WTC11 (cell line): ENCODE data around the gene SLC24A4. TPM values are rescaled to one million over a fixed set of nuclear protein-coding genes. Genes with fewer than 3 reads are reported as not detected.

Experiments used
- ATAC-seq: fragments of 200-7000 bp; cut with Tn5 transposase; 2 replicates; pipeline ENCODE4 v1.10.0; 2021; ENCODE audit warnings: mild to moderate bottlenecking, moderate library complexity
- CTCF ChIA-PET: fragments of 300-600 bp; sonication (Branson Sonifier 250); formaldehyde crosslinking; loops from one replicate; lab custom pipeline; 2021; ENCODE audit warnings: antibody characterized with exemption; lab: Charles Lee
- POLR2A ChIA-PET: fragments of 350-600 bp; sonication (Branson Sonifier 250); formaldehyde crosslinking; loops from one replicate; lab custom pipeline; 2021; ENCODE audit warnings: antibody characterized with exemption; lab: Charles Lee
- DNase-seq: peaks from one replicate; pipeline ENCODE4 v3.0.0; 2021; ENCODE audit warnings: low spot score
- H3K27ac Mint-ChIP-seq: 2 replicates; pipeline ENCODE4 v1.8.0; 2021; ENCODE audit warnings: mixed read lengths
- H3K27me3 Mint-ChIP-seq: 2 replicates; pipeline ENCODE4 v1.8.0; 2021; ENCODE audit warnings: low read depth, mild to moderate bottlenecking, moderate library complexity, mixed read lengths
- H3K36me3 Mint-ChIP-seq: 2 replicates; pipeline ENCODE4 v1.8.0; 2021; ENCODE audit warnings: mixed read lengths
- H3K4me1 Mint-ChIP-seq: 2 replicates; pipeline ENCODE4 v1.8.0; 2022; ENCODE audit warnings: mixed read lengths
- H3K4me3 Mint-ChIP-seq: 2 replicates; pipeline ENCODE4 v1.8.0; 2021; ENCODE audit warnings: mild to moderate bottlenecking, moderate library complexity, mixed read lengths
- H3K9me3 Mint-ChIP-seq: 2 replicates; pipeline ENCODE4 v1.8.0; 2021; ENCODE audit warnings: mixed read lengths
- CBFB ChIP-seq: sonication (generic); formaldehyde crosslinking; IDR thresholded peaks from 2 replicates; pipeline ENCODE4 v1.8.1; 2022; ENCODE audit warnings: mild to moderate bottlenecking, low read depth, missing genetic modification reagents
- CREB1 ChIP-seq: sonication (generic); formaldehyde crosslinking; IDR thresholded peaks from 2 replicates; pipeline ENCODE4 v1.8.0; 2023; ENCODE audit warnings: mild to moderate bottlenecking, missing genetic modification reagents
- NR1H2 ChIP-seq: sonication (generic); formaldehyde crosslinking; IDR thresholded peaks from 2 replicates; pipeline ENCODE4 v1.9.0; 2021; ENCODE audit warnings: mild to moderate bottlenecking, moderate library complexity, missing genetic modification reagents
- SP1 ChIP-seq: sonication (generic); formaldehyde crosslinking; conservative IDR thresholded peaks from 2 replicates; pipeline ENCODE4 v1.8.1; 2022; ENCODE audit warnings: missing genetic modification reagents
- TCF7 ChIP-seq: sonication (generic); formaldehyde crosslinking; IDR thresholded peaks from 2 replicates; pipeline ENCODE4 v1.8.0; 2022; ENCODE audit warnings: mild to moderate bottlenecking, low read depth, missing genetic modification reagents, moderate library complexity
- ZNF232 ChIP-seq: sonication (generic); formaldehyde crosslinking; IDR thresholded peaks from 2 replicates; pipeline ENCODE4 v1.8.0; 2022; ENCODE audit warnings: mild to moderate bottlenecking, missing genetic modification reagents
- ZNF423 ChIP-seq: fragments of 250-450 bp; sonication (Bioruptor Pico); IDR thresholded peaks from 2 replicates; pipeline ENCODE4 v2.1.2; 2022; ENCODE audit warnings: mild to moderate bottlenecking, moderate library complexity
- total RNA-seq: library from RNA; stranded (reverse); gene quantifications from 3 replicates; pipeline ENCODE4 v1.2.3, GENCODE V29; 2021
- TF ChIP-seq, protein P1 (sequence below): sonication (generic); formaldehyde crosslinking; IDR thresholded peaks from 2 replicates; pipeline ENCODE4 v1.8.0; 2022; ENCODE audit warnings: missing genetic modification reagents
- TF ChIP-seq, protein P2 (sequence below): sonication (generic); formaldehyde crosslinking; IDR thresholded peaks from 2 replicates; pipeline ENCODE4 v1.8.1; 2023; ENCODE audit warnings: mild to moderate bottlenecking, missing genetic modification reagents, moderate library complexity
- TF ChIP-seq, protein P3 (sequence below): fragments of 250-450 bp; sonication (Bioruptor Pico); IDR thresholded peaks from 2 replicates; pipeline ENCODE4 v1.8.0; 2021; ENCODE audit warnings: mild to moderate bottlenecking
- TF ChIP-seq, protein P4 (sequence below): sonication (generic); formaldehyde crosslinking; conservative IDR thresholded peaks from 2 replicates; pipeline ENCODE4 v1.8.1; 2023; ENCODE audit warnings: mild to moderate bottlenecking, low read depth, missing genetic modification reagents, moderate library complexity
- TF ChIP-seq, protein P5 (sequence below): fragments of 250-450 bp; sonication (Bioruptor Pico); IDR thresholded peaks from 2 replicates; pipeline ENCODE4 v1.9.0; 2021; ENCODE audit warnings: moderate library complexity, mild to moderate bottlenecking, inconsistent platforms, borderline replicate concordance
- TF ChIP-seq, protein P6 (sequence below): fragments of 250-450 bp; sonication (Bioruptor Pico); conservative IDR thresholded peaks from 2 replicates; pipeline ENCODE4 v1.9.0; 2021; ENCODE audit warnings: mild to moderate bottlenecking
- TF ChIP-seq, protein P7 (sequence below): sonication (generic); formaldehyde crosslinking; IDR thresholded peaks from 2 replicates; pipeline ENCODE4 v1.8.0; 2022; ENCODE audit warnings: mild to moderate bottlenecking, missing genetic modification reagents

Gene SLC24A4
- total RNA-seq, 1 experiment from 2014 or later = 0.90 TPM

DNA sequence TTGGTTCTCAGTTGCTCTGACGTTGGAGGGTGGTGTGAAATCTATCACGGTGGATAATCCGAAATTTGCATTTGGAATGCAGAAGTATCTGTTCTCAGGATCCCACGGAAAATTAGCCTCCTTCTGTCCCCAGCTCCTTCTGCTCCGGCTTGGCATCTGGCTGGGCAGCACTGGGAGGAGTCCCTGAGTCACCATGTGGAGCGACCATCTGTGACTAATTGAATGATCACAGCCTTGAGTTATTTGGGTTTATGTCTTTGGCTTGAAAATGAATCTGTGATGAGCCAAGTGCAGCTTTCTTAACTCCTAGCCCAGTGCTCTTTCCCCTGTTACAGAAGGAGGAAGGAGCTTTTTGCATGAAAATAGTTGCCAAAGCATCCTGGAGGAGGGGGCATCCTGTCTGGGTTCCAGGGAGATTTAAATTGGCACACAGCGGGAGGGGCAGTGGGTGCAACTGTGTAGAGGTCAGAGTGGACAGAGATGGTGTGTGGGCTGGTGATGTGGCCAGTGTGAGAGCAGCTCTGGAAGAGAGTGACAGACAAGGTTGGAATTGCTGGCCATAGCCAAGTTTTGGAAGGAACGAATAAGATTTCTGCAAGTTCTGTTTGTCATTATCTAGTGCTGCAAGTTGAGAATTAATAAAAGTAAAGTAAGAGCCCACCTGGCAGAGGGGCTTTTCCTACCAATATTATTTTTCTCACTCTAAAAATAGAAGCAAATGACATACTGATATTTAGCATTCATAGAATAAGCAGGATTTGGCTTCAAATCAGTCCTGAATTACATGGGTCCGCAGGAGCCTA is 74.4 kb downstream of the SLC24A4 start (continued):
- TF ChIP-seq, protein P1, sequence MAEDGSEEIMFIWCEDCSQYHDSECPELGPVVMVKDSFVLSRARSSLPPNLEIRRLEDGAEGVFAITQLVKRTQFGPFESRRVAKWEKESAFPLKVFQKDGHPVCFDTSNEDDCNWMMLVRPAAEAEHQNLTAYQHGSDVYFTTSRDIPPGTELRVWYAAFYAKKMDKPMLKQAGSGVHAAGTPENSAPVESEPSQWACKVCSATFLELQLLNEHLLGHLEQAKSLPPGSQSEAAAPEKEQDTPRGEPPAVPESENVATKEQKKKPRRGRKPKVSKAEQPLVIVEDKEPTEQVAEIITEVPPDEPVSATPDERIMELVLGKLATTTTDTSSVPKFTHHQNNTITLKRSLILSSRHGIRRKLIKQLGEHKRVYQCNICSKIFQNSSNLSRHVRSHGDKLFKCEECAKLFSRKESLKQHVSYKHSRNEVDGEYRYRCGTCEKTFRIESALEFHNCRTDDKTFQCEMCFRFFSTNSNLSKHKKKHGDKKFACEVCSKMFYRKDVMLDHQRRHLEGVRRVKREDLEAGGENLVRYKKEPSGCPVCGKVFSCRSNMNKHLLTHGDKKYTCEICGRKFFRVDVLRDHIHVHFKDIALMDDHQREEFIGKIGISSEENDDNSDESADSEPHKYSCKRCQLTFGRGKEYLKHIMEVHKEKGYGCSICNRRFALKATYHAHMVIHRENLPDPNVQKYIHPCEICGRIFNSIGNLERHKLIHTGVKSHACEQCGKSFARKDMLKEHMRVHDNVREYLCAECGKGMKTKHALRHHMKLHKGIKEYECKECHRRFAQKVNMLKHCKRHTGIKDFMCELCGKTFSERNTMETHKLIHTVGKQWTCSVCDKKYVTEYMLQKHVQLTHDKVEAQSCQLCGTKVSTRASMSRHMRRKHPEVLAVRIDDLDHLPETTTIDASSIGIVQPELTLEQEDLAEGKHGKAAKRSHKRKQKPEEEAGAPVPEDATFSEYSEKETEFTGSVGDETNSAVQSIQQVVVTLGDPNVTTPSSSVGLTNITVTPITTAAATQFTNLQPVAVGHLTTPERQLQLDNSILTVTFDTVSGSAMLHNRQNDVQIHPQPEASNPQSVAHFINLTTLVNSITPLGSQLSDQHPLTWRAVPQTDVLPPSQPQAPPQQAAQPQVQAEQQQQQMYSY = no peak
- no peak for TF ChIP-seq CREB1

DNA sequence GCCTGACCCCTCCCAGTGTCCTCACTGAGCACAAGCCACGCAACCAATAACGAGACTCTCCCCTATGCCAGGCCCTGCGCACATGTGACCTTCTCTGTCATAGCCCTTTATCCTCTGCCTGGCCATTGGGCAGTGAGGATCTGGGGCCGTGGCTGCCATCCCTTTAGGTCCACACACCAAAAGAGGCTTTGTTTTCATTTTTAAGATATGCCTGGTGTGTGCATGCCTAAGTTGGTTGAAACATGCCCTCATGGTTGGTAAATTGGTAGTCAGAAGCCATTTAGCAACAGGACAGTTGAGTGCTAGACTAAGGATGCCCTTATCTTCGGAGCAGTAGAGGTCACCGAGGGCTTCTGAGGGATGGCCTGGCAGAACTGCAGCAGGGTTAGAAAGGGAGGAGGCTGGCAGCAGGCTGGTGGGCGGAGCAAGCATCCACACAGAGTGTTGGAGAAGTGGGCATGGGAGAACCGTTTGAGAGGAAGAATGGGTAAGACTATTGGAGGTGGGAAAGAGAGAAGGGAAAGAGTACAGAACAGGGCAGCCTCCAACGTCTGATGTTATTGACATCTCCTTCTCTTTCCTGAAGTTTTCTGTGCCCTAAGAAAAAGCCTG is 75.1 kb downstream of the SLC24A4 start:
- ChIA-PET CTCF (interaction anchor here (0.5 kb wide), 1 partner anchor 377 kb away, joined by 3 read pairs; no protein-coding TSS in a partner anchor), POLR2A (no interaction called here)
- Mint-ChIP-seq H3K27ac (no peak overlapping the region), H3K4me3 (no peak overlapping the region), H3K9me3 (peaks cover 9% of the 10 kb centered on the region), H3K27me3 (peaks cover 4% of the 10 kb centered on the region), H3K4me1 (peaks cover 50% of the 10 kb centered on the region), H3K36me3 (peaks cover 5% of the 10 kb centered on the region)
- peak; percentile 54 for ATAC-seq
- no peak for TF ChIP-seq ZNF232 (CRISPR knock-in tag)
- TF ChIP-seq, protein P2, sequence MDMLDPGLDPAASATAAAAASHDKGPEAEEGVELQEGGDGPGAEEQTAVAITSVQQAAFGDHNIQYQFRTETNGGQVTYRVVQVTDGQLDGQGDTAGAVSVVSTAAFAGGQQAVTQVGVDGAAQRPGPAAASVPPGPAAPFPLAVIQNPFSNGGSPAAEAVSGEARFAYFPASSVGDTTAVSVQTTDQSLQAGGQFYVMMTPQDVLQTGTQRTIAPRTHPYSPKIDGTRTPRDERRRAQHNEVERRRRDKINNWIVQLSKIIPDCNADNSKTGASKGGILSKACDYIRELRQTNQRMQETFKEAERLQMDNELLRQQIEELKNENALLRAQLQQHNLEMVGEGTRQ (CRISPR knock-in tag) = peak; percentile 35; the same call in 1 of the 2 replicates
- TF ChIP-seq, protein P3, sequence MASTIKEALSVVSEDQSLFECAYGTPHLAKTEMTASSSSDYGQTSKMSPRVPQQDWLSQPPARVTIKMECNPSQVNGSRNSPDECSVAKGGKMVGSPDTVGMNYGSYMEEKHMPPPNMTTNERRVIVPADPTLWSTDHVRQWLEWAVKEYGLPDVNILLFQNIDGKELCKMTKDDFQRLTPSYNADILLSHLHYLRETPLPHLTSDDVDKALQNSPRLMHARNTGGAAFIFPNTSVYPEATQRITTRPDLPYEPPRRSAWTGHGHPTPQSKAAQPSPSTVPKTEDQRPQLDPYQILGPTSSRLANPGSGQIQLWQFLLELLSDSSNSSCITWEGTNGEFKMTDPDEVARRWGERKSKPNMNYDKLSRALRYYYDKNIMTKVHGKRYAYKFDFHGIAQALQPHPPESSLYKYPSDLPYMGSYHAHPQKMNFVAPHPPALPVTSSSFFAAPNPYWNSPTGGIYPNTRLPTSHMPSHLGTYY (CRISPR knock-in tag) = no peak
- TF ChIP-seq, protein P4, sequence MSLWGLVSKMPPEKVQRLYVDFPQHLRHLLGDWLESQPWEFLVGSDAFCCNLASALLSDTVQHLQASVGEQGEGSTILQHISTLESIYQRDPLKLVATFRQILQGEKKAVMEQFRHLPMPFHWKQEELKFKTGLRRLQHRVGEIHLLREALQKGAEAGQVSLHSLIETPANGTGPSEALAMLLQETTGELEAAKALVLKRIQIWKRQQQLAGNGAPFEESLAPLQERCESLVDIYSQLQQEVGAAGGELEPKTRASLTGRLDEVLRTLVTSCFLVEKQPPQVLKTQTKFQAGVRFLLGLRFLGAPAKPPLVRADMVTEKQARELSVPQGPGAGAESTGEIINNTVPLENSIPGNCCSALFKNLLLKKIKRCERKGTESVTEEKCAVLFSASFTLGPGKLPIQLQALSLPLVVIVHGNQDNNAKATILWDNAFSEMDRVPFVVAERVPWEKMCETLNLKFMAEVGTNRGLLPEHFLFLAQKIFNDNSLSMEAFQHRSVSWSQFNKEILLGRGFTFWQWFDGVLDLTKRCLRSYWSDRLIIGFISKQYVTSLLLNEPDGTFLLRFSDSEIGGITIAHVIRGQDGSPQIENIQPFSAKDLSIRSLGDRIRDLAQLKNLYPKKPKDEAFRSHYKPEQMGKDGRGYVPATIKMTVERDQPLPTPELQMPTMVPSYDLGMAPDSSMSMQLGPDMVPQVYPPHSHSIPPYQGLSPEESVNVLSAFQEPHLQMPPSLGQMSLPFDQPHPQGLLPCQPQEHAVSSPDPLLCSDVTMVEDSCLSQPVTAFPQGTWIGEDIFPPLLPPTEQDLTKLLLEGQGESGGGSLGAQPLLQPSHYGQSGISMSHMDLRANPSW (CRISPR knock-in tag) = no peak
- DNase-seq = no peak

DNA sequence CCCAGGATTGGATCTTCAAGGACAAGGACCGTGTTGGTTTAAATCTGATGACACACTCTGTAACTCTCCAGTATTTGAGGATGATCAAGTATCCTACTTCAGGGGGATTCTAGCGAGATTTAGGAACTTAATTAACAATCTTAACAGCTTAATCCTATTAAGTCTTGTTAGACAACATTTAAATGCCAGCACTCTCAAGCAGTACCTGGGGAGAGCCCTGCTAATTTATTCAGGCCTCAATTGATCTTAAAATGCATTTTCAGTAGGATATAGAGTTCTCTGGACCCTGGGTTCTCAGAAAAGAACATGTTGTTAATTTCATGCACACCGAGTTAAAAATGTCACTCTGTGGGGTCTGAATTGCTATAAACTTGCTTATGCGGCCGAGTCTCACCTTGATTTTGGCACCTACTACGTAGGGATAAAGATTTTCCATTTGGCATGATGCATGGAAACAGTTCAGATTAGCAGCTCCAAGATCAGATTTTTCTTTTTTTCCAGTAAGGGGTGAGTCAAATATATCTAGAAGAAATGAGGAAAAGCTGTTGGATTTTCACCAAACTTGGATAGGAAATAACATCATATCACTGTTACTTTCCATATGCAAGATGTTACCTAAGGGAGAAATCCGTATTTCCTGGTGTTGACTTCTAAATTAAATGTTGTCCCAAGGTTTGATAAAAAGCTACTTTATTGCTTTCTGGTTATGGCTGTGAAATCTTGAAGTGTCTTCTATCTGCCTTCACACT is 76.1 kb downstream of the SLC24A4 start:
- ATAC-seq (no peak), DNase-seq (no peak)
- peaks cover 4% of the 10 kb centered on the region for H3K27me3 Mint-ChIP-seq
- H3K4me1 Mint-ChIP-seq = peaks cover 52% of the 10 kb centered on the region
- peaks cover 5% of the 10 kb centered on the region for H3K36me3 Mint-ChIP-seq
- ChIA-PET CTCF (no interaction called here), POLR2A (no interaction called here)
- H3K9me3 Mint-ChIP-seq = peaks cover 9% of the 10 kb centered on the region
- H3K27ac Mint-ChIP-seq = no peak overlapping the region; the same call in 1 of the 2 replicates
- H3K4me3 Mint-ChIP-seq = no peak overlapping the region
- TF ChIP-seq SP1 (CRISPR knock-in tag) (no peak), TCF7 (CRISPR knock-in tag) (no peak), ZNF423 (no peak), CBFB (CRISPR knock-in tag) (no peak), NR1H2 (no peak)
- TF ChIP-seq, protein P5, sequence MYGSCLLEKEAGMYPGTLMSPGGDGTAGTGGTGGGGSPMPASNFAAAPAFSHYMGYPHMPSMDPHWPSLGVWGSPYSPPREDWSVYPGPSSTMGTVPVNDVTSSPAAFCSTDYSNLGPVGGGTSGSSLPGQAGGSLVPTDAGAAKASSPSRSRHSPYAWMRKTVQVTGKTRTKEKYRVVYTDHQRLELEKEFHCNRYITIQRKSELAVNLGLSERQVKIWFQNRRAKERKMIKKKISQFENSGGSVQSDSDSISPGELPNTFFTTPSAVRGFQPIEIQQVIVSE (CRISPR knock-in tag) = no peak
- TF ChIP-seq, protein P6, sequence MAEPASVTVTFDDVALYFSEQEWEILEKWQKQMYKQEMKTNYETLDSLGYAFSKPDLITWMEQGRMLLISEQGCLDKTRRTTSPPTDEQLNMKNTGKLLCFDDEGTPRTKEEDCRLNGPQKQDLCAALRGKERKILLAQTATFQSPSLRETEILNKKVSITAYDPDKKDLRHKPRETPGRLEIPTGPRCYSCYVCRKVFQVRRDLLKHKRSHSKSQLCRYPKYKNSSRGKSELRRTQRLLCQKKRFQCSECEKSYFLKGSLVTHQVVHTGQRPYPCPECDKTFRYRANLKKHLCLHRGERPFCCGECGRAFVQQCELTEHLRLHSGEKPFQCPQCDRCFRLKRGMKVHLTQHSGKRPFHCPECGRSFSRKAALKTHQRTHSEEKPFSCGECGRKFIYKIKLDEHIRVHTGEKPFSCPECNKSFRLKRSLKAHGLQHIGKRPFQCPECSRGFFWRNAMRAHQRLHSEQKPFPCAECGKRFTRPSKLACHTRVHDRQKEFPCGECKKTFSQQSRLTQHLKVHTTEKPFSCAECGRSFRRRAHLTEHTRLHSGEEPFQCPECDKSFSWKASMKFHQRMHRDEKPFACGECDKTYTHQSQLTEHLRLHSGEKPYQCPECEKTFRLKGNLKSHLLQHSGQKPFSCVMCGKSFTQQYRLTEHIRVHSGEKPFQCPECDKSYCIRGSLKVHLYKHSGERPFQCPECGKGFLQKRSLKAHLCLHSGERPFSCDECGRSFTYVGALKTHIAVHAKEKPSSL = no peak
- TF ChIP-seq, protein P7, sequence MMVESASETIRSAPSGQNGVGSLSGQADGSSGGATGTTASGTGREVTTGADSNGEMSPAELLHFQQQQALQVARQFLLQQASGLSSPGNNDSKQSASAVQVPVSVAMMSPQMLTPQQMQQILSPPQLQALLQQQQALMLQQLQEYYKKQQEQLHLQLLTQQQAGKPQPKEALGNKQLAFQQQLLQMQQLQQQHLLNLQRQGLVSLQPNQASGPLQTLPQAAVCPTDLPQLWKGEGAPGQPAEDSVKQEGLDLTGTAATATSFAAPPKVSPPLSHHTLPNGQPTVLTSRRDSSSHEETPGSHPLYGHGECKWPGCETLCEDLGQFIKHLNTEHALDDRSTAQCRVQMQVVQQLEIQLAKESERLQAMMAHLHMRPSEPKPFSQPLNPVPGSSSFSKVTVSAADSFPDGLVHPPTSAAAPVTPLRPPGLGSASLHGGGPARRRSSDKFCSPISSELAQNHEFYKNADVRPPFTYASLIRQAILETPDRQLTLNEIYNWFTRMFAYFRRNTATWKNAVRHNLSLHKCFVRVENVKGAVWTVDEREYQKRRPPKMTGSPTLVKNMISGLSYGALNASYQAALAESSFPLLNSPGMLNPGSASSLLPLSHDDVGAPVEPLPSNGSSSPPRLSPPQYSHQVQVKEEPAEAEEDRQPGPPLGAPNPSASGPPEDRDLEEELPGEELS (CRISPR knock-in tag) = no peak
- TF ChIP-seq, protein P2 (CRISPR knock-in tag) = no peak
